Measurements from ENCODE around the gene IFIT1B. TPM values are rescaled to one million over a fixed set of nuclear protein-coding genes. Genes with fewer than 3 reads are reported as not detected.
A peak's percentile ranks its signal among the peaks of the same experiment; 100 is the strongest.

The IFIT1B gene
- total and polyA plus RNA-seq, 2 experiments from 2014 or later, result not detected

- Histone ChIP-seq H3K27ac (peak overlapping the region; percentile 96), H3K4me1 (ENCODE audit: insufficient read depth) (peaks cover 38% of the 10 kb centered on the region), H3K79me2 (no peaks in the 10 kb centered on the region), H4K20me1 (ENCODE audit: insufficient read depth, poor library complexity, severe bottlenecking) (no peaks in the 10 kb centered on the region), H3K27me3 (no peaks in the 10 kb centered on the region), H3K4me3 (no peak overlapping the region), H3K9me3 (ENCODE audit: low read depth) (no peaks in the 10 kb centered on the region), H3K9me2 (replicated peaks; ENCODE audit: insufficient read depth) (no peaks in the 10 kb centered on the region), H3K4me2 (no peak overlapping the region), H3K36me3 (replicated peaks; ENCODE audit: insufficient read depth, low read depth) (no peaks in the 10 kb centered on the region), H2AFZ (no peak overlapping the region)
- TF ChIP-seq EZH2 (IDR thresholded peaks at IDR 0.05; ENCODE audit: borderline replicate concordance) (no peak), EZH2phosphoT487 (IDR thresholded peaks at IDR 0.05; ENCODE audit: low read depth, severe bottlenecking, unreplicated experiment) (no peak), CTCF (IDR thresholded peaks at IDR 0.05; ENCODE audit: poor library complexity) (no peak)
- no peak for DNase-seq (ENCODE audit: low spot score)
- WGBS (ENCODE audit: low lambda C conversion rate, missing lambda C conversion rate), result 96% methylated on average over 4 of the region's 4 CpGs
Measured at GRCh38 chr10:89345367-89346000, 32.4 kb upstream of the IFIT1B start.

- no peak for DNase-seq (ENCODE audit: low spot score)
- no peaks in the 10 kb centered on the region for H3K36me3 ChIP-seq (replicated peaks; ENCODE audit: insufficient read depth, low read depth)
- H3K27me3 ChIP-seq, result no peaks in the 10 kb centered on the region
- H2AFZ ChIP-seq, result no peak overlapping the region
- H3K9me3 ChIP-seq (ENCODE audit: low read depth), result no peaks in the 10 kb centered on the region
- H3K4me1 ChIP-seq (ENCODE audit: insufficient read depth), result peaks cover 50% of the 10 kb centered on the region
- H3K4me3 ChIP-seq, result no peak overlapping the region
- H3K4me2 ChIP-seq, result no peak overlapping the region
- WGBS (ENCODE audit: low lambda C conversion rate, missing lambda C conversion rate), result 89% methylated on average over 4 of the region's 4 CpGs
- H3K9me2 ChIP-seq (replicated peaks; ENCODE audit: insufficient read depth), result no peaks in the 10 kb centered on the region
- peak overlapping the region; percentile 96 for H3K27ac ChIP-seq
- no peaks in the 10 kb centered on the region for H4K20me1 ChIP-seq (ENCODE audit: insufficient read depth, poor library complexity, severe bottlenecking)
- no peak for TF ChIP-seq EZH2 (IDR thresholded peaks at IDR 0.05; ENCODE audit: borderline replicate concordance)
- no peak for TF ChIP-seq EZH2phosphoT487 (IDR thresholded peaks at IDR 0.05; ENCODE audit: low read depth, severe bottlenecking, unreplicated experiment)
- no peak for TF ChIP-seq CTCF (IDR thresholded peaks at IDR 0.05; ENCODE audit: poor library complexity)
- no peaks in the 10 kb centered on the region for H3K79me2 ChIP-seq
Measured at GRCh38 chr10:89346405-89347254, 31.2 kb upstream of the IFIT1B start.

GRCh38 chr10:89347701-89348457 lies 30.0 kb upstream of the IFIT1B start:
- Histone ChIP-seq H3K27me3 (no peaks in the 10 kb centered on the region), H2AFZ (no peak overlapping the region), H3K9me3 (ENCODE audit: low read depth) (no peaks in the 10 kb centered on the region), H4K20me1 (ENCODE audit: insufficient read depth, poor library complexity, severe bottlenecking) (no peaks in the 10 kb centered on the region), H3K79me2 (no peaks in the 10 kb centered on the region), H3K36me3 (replicated peaks; ENCODE audit: insufficient read depth, low read depth) (no peaks in the 10 kb centered on the region), H3K4me3 (no peak overlapping the region), H3K9me2 (replicated peaks; ENCODE audit: insufficient read depth) (no peaks in the 10 kb centered on the region), H3K27ac (peak overlapping the region; percentile 96), H3K4me1 (ENCODE audit: insufficient read depth) (peaks cover 56% of the 10 kb centered on the region), H3K4me2 (no peak overlapping the region)
- 77% methylated on average over 7 of the region's 7 CpGs for WGBS (ENCODE audit: low lambda C conversion rate, missing lambda C conversion rate)
- TF ChIP-seq EZH2 (IDR thresholded peaks at IDR 0.05; ENCODE audit: borderline replicate concordance) (no peak), EZH2phosphoT487 (IDR thresholded peaks at IDR 0.05; ENCODE audit: low read depth, severe bottlenecking, unreplicated experiment) (no peak), CTCF (IDR thresholded peaks at IDR 0.05; ENCODE audit: poor library complexity) (no peak)
- no peak for DNase-seq (ENCODE audit: low spot score)
